Adrenal gland (tissue), 12 donors: ENCODE measurements around the gene NDUFAF5. TPM values are rescaled to one million over a fixed set of nuclear protein-coding genes. Genes with fewer than 3 reads are reported as not detected.

ENCODE experiments used
- DNase-seq, 7 donors: peaks; one replicate each; pipeline ENCODE4 v3.0.0-alpha.2; 2019 to 2020
- H3K27ac ChIP-seq, 5 donors: fragments of 200-600 bp; sonication (generic) in 4 of 5; 1 replicate in 3 of 5; 2 replicates in 2 of 5; pipeline versions ENCODE4 v1.5.1 to v1.8.0; 2016 to 2020; ENCODE audit warnings: mild to moderate bottlenecking in 1 of 5
- H3K27me3 ChIP-seq: fragments of 200-600 bp; 2 replicates; pipeline ENCODE4 v1.8.0; 2021
- H3K36me3 ChIP-seq, 2 donors: fragments of 200-600 bp; replicated peaks in 1 of 2; 1 replicate in 1 of 2; 2 replicates in 1 of 2; pipeline versions ENCODE4 v1.5.1 to v1.8.0; 2018 to 2022
- H3K4me1 ChIP-seq, 2 donors: fragments of 200-600 bp; replicated peaks in 1 of 2; 1 replicate in 1 of 2; 2 replicates in 1 of 2; pipeline versions ENCODE4 v1.5.1 to v1.8.0; 2018 to 2021
- H3K4me3 ChIP-seq, 4 donors: fragments of 200-600 bp; sonication (generic) in 3 of 4; one replicate each; pipeline ENCODE4 v1.5.1; 2016 to 2018
- H3K9me3 ChIP-seq, 3 donors: fragments of 200-600 bp; sonication (generic) in 1 of 3; replicated peaks in 1 of 3; 1 replicate in 2 of 3; 2 replicates in 1 of 3; pipeline versions ENCODE4 v1.5.1 to v1.8.0; 2016 to 2021
- POLR2A ChIP-seq, 2 donors: fragments of 450-650 bp; IDR thresholded peaks; one replicate each; pipeline ENCODE4 v1.6.1; 2017; ENCODE audit warnings: antibody characterized with exemption in 2 of 2, mild to moderate bottlenecking in 2 of 2, moderate library complexity in 1 of 2
- WGBS, 4 donors: extraction: QIAGEN DNeasy Blood & Tissue Kit in 2 of 4; methylation state at CpG; one replicate each; pipeline versions ENCODE4 v1.1.5 to v1.1.7; 2013 to 2017; 5-methylcytosine and 5-hydroxymethylcytosine counted together
- intact Hi-C, 2 donors: fragments of 100-400 bp; cut with DNase I; formaldehyde crosslinking; loops; one replicate each; pipeline versions ENCODE4 v1.14.1 to v1.15.0; 2022 to 2023
- polyA plus RNA-seq, 3 donors: library from polyadenylated mRNA; stranded (reverse); fragments of 200-250 nt in 2 of 3; fragments of 350-450 nt in 1 of 3; fragmentation: Illumina TruSeq in 1 of 3; extraction: RNeasy Lipid Tissue Mini Kit (QIAGEN cat#74804) in 1 of 3; gene quantifications; one replicate each; pipeline ENCODE4 v1.2.3, GENCODE V29; 2013 to 2014
- total RNA-seq, 9 donors: library from RNA; depleted of rRNA in 4 of 9; stranded (reverse); fragments of >200 nt in 4 of 9; fragments of 120-200 nt in 1 of 9; fragmentation: NEBNext Ultra II Directional in 1 of 9; extraction: Animal tissue kit (Norgen Biotek cat#: 25700) in 1 of 9; gene quantifications; one replicate each; pipeline versions ENCODE4 v1.1.0 to v1.2.4, GENCODE V29; 2013 to 2023
- TF ChIP-seq, protein P1 (sequence below), 6 experiments: fragments of 450-650 bp in 4 of 6; fragments of 200-600 bp in 2 of 6; sonication (generic) in 1 of 6; IDR thresholded peaks; 1 replicate in 5 of 6; 2 replicates in 1 of 6; pipeline versions ENCODE4 v1.5.1 to v1.8.0; 2016 to 2021; ENCODE audit warnings: antibody characterized with exemption in 6 of 6, mild to moderate bottlenecking in 2 of 6, moderate library complexity in 1 of 6
- donor health status: healthy with polysubstance abuse.
- donor health status: Bipolar disorder and iron deficiency.
- donor health status: DM: yes; HTN: yes; CAD: no.
- donor health status: DM: no; HTN: no; CAD: no.
- donor health status: DM: no; HTN: no; CAD: no.
- donor health status: DM: yes; HTN: yes; CAD: no.

Gene NDUFAF5
- total and polyA plus RNA-seq, 12 donors: 6.3 to 54.1 (median 22.9) TPM

DNA sequence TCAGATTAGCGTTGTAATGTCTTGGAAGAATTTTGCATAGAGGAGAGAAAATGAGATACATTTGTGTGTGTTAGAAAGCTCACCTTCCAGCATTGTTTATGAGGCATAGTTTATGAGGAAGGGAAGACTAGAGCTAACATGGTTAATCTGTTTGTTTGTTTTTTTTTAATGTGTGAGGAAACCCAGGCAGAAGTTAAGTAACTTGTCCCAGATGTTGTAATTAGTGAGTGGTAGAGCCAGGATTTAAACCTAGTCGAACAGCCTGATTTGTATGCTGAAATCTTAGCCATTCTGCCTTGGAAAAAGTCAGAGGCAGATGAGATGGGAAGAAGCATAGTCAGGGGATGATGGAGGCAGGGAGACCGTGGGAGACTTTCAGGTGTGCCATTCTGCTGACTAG, 29.1 kb downstream of the NDUFAF5 start:
- TF ChIP-seq POLR2A (IDR thresholded peaks at IDR 0.05): no peak
- TF ChIP-seq, protein P1, sequence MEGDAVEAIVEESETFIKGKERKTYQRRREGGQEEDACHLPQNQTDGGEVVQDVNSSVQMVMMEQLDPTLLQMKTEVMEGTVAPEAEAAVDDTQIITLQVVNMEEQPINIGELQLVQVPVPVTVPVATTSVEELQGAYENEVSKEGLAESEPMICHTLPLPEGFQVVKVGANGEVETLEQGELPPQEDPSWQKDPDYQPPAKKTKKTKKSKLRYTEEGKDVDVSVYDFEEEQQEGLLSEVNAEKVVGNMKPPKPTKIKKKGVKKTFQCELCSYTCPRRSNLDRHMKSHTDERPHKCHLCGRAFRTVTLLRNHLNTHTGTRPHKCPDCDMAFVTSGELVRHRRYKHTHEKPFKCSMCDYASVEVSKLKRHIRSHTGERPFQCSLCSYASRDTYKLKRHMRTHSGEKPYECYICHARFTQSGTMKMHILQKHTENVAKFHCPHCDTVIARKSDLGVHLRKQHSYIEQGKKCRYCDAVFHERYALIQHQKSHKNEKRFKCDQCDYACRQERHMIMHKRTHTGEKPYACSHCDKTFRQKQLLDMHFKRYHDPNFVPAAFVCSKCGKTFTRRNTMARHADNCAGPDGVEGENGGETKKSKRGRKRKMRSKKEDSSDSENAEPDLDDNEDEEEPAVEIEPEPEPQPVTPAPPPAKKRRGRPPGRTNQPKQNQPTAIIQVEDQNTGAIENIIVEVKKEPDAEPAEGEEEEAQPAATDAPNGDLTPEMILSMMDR (IDR thresholded peaks at IDR 0.05): no peak
- intact Hi-C loops: no loop called here
- no peaks in the 10 kb centered on the region for H3K4me1 ChIP-seq
- no peak overlapping the region for H3K4me3 ChIP-seq
- H3K9me3 ChIP-seq: no peaks in the 10 kb centered on the region
- H3K27ac ChIP-seq: no peak overlapping the region
- 48 to 85% (median 70%) methylated on average over 3 of the region's 3 CpGs for WGBS, 4 donors
- peaks cover 0 to 76% of the 10 kb centered on the region in 2 donors for H3K36me3 ChIP-seq
- no peaks in the 10 kb centered on the region for H3K27me3 ChIP-seq
- no peak for DNase-seq

DNA sequence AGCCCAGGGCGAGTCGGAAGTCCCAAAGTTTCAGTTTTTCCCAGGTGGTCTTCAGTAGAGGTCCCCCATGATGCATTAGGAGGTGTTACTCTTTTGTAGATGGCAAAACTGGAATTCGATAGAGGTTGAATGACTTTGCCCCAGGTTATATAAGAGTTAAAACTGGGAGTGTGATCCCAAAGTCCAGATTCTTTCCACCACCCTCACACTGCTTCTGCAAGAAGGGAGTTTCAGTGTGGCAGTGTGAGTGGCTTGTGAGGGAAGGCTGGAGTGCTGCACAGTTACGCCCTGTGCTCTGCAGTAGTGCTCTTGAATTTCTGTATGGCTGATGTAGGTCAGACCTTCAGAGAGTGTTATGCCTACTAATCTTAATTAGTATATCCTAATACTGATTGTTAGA, 29.8 kb downstream of the NDUFAF5 start:
- no peaks in the 10 kb centered on the region for H3K9me3 ChIP-seq
- intact Hi-C loops: no loop called here
- DNase-seq: no peak
- no peak overlapping the region for H3K27ac ChIP-seq
- no peaks in the 10 kb centered on the region for H3K4me1 ChIP-seq
- no peak overlapping the region for H3K4me3 ChIP-seq
- H3K27me3 ChIP-seq: no peaks in the 10 kb centered on the region
- peaks cover 0 to 68% of the 10 kb centered on the region in 2 donors for H3K36me3 ChIP-seq
- no peak for TF ChIP-seq POLR2A (IDR thresholded peaks at IDR 0.05)
- TF ChIP-seq, protein P1 (IDR thresholded peaks at IDR 0.05): no peak
- WGBS, 4 donors: 88 to 94% (median 90%) methylated on average over 4 of the region's 4 CpGs

DNA sequence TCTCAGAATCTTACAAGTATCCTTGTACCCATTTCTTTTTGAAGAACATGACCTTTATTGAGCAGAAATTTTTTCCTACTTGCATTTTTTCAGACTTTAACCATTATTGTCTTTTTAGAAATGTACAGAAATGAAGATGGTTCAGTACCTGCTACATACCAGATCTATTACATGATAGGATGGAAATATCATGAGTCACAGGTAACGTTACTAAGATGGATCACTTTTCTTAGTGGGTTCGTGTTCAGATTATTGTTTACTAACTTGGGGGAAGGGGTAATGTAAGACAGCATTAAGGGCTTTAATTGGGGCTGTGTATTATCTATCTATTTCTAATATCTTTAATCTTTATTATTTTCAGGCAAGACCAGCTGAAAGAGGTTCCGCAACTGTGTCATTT, 31.9 kb downstream of the NDUFAF5 start:
- Histone ChIP-seq H3K27me3 (no peaks in the 10 kb centered on the region), H3K4me1 (no peaks in the 10 kb centered on the region), H3K4me3 (no peak overlapping the region), H3K27ac (no peak overlapping the region), H3K36me3 (peaks cover 0 to 47% of the 10 kb centered on the region in 2 donors), H3K9me3 (no peaks in the 10 kb centered on the region)
- WGBS, 4 donors: 73 to 87% (median 75%) methylated on average over 3 of the region's 3 CpGs
- intact Hi-C loops: no loop called here
- TF ChIP-seq, protein P1 (IDR thresholded peaks at IDR 0.05): no peak
- no peak for TF ChIP-seq POLR2A (IDR thresholded peaks at IDR 0.05)
- no peak for DNase-seq

DNA sequence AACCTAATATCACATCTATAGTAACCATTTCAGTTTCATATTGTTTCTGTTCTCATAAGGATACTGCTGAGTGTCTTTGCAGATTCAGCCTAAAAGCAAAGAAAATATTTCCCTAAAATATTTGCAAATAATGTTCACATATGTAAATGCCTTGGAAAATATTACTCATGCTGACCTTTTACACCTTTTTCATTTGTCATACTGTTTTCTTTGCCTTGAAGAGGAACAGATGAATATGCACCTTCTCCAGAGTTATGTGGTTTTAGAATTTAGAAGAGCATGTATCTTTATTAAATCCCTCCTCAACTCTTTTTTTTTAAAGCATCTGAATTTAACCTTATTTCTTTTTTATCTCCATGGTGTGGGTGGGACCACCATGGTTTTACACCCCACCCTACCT, 32.5 kb downstream of the NDUFAF5 start:
- intact Hi-C loops: no loop called here
- H3K4me1 ChIP-seq: no peaks in the 10 kb centered on the region
- peaks cover 0 to 41% of the 10 kb centered on the region in 2 donors for H3K36me3 ChIP-seq

More for the DNA sequence above, 32.5 kb downstream of the NDUFAF5 start:
- H3K9me3 ChIP-seq: no peaks in the 10 kb centered on the region
- H3K4me3 ChIP-seq: no peak overlapping the region
- no peak for DNase-seq
- TF ChIP-seq, protein P1 (IDR thresholded peaks at IDR 0.05): no peak
- TF ChIP-seq POLR2A (IDR thresholded peaks at IDR 0.05): no peak
- H3K27ac ChIP-seq: no peak overlapping the region
- no peaks in the 10 kb centered on the region for H3K27me3 ChIP-seq
